Trophoblast cell (in vitro differentiated cells and primary cell): ENCODE data around the gene IPO7.
A peak's percentile ranks its signal among the peaks of the same experiment; 100 is the strongest.
"Not testable (repeated sequence)": the region's sequence is repeated elsewhere in the genome, so short reads cannot be mapped to it uniquely, and the experiment has no call there.

ENCODE experiments used
- DNase-seq, 2 donors: peaks; one replicate each; pipeline ENCODE4 v3.0.0-alpha.2; 2016
- H2AFZ ChIP-seq: 2 replicates; pipeline ENCODE4 v1.6.1; 2013; ENCODE audit warnings: low read length, moderate library complexity, mild to moderate bottlenecking; ENCODE audit not compliant: insufficient read depth, poor library complexity
- H2AK5ac ChIP-seq: 2 replicates; pipeline ENCODE4 v1.6.1; 2013; ENCODE audit warnings: mild to moderate bottlenecking, low read length
- H2BK120ac ChIP-seq: 2 replicates; pipeline ENCODE4 v1.6.1; 2013; ENCODE audit warnings: low read length, mild to moderate bottlenecking, moderate library complexity; ENCODE audit not compliant: insufficient read depth, poor library complexity
- H2BK12ac ChIP-seq: 2 replicates; pipeline ENCODE4 v1.6.1; 2013; ENCODE audit warnings: mild to moderate bottlenecking, low read length, moderate library complexity
- H2BK5ac ChIP-seq: 2 replicates; pipeline ENCODE4 v1.6.1; 2013; ENCODE audit warnings: low read length, low read depth, moderate library complexity, mild to moderate bottlenecking; ENCODE audit not compliant: poor library complexity
- H3K14ac ChIP-seq: 2 replicates; pipeline ENCODE4 v1.6.1; 2013; ENCODE audit warnings: mild to moderate bottlenecking, low read length
- H3K18ac ChIP-seq: 2 replicates; pipeline ENCODE4 v1.6.1; 2013; ENCODE audit warnings: mild to moderate bottlenecking, low read length
- H3K23ac ChIP-seq: 2 replicates; pipeline ENCODE4 v1.6.1; 2013; ENCODE audit warnings: low read length
- H3K27ac ChIP-seq: 2 replicates; pipeline ENCODE4 v1.5.1; 2013; ENCODE audit warnings: low read depth, mild to moderate bottlenecking, inconsistent platforms, low read length, moderate library complexity
- H3K27me3 ChIP-seq: 2 replicates; pipeline ENCODE4 v1.6.1; 2013; ENCODE audit warnings: inconsistent platforms, mild to moderate bottlenecking, low read length, moderate library complexity; ENCODE audit not compliant: insufficient read depth
- H3K36me3 ChIP-seq, 2 experiments: 1 replicate in 1 of 2; 2 replicates in 1 of 2; pipeline ENCODE4 v1.6.1; 2013; ENCODE audit warnings: low read length in 2 of 2, mild to moderate bottlenecking in 2 of 2, moderate library complexity in 1 of 2; ENCODE audit not compliant: insufficient read depth in 2 of 2, control insufficient read depth in 1 of 2
- H3K4ac ChIP-seq: 2 replicates; pipeline ENCODE4 v1.6.1; 2013; ENCODE audit warnings: low read depth, mild to moderate bottlenecking, low read length, moderate library complexity
- H3K4me1 ChIP-seq, 2 experiments: 1 replicate in 1 of 2; 2 replicates in 1 of 2; pipeline ENCODE4 v1.6.1; 2013; ENCODE audit warnings: low read length in 2 of 2, mild to moderate bottlenecking in 2 of 2, moderate library complexity in 1 of 2; ENCODE audit not compliant: insufficient read depth in 2 of 2, control insufficient read depth in 1 of 2
- H3K4me2 ChIP-seq: 2 replicates; pipeline ENCODE4 v1.6.1; 2013; ENCODE audit warnings: inconsistent platforms, mild to moderate bottlenecking, low read length, moderate library complexity
- H3K4me3 ChIP-seq: 2 replicates; pipeline ENCODE4 v1.5.1; 2013; ENCODE audit warnings: mild to moderate bottlenecking, low read depth, low read length, inconsistent platforms
- H3K79me1 ChIP-seq: one replicate; pipeline ENCODE4 v1.6.1; 2013; ENCODE audit warnings: low read length
- H3K79me2 ChIP-seq: 2 replicates; pipeline ENCODE4 v1.6.1; 2013; ENCODE audit warnings: low read length, mild to moderate bottlenecking; ENCODE audit not compliant: control insufficient read depth, insufficient read depth, poor library complexity
- H3K9ac ChIP-seq: 2 replicates; pipeline ENCODE4 v1.6.1; 2013; ENCODE audit warnings: mild to moderate bottlenecking, low read length
- H3K9me3 ChIP-seq: 2 replicates; pipeline ENCODE4 v1.6.1; 2013; ENCODE audit warnings: low read depth, mild to moderate bottlenecking, control low read depth, inconsistent platforms, low read length; ENCODE audit not compliant: insufficient read depth
- H4K12ac ChIP-seq: 2 replicates; pipeline ENCODE4 v1.6.1; 2013; ENCODE audit warnings: low read depth, mild to moderate bottlenecking, low read length, moderate library complexity
- H4K8ac ChIP-seq: 2 replicates; pipeline ENCODE4 v1.6.1; 2013; ENCODE audit warnings: low read depth, mild to moderate bottlenecking, low read length, moderate library complexity
- H4K91ac ChIP-seq: one replicate; pipeline ENCODE4 v1.6.1; 2013; ENCODE audit warnings: low read depth, mild to moderate bottlenecking, low read length, moderate library complexity
- WGBS: extraction: QIAGEN DNeasy Blood & Tissue Kit; methylation state at CpG from one replicate; pipeline ENCODE4 v1.1.7; 2013; ENCODE audit warnings: missing lambda C conversion rate; ENCODE audit not compliant: insufficient read length, insufficient coverage; ENCODE audit errors: extremely low coverage; 5-methylcytosine and 5-hydroxymethylcytosine counted together

IPO7 gene

DNA sequence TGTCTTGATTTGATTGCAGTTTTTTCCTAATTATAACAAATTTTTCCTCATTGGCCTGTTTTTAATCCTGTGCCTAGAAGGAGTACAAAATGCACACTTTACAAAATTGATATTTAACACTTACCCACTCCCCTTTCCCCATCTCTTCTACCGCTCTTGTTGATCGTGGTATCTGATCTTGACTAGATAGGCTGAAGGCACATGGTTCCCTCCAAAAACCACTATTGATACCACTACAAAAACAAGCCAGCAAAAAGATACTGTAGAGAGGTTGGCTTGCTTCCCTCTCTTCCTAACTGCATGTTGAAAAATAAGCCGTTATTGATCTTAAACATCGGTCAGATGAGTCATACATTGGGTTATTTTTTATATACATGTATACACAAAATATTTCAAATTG lies 61.8 kb downstream of the IPO7 start:
- no peaks in the 10 kb centered on the region for H3K9me3 ChIP-seq
- H3K4me1 ChIP-seq, result peaks cover 0 to 6% of the 10 kb centered on the region in 2 experiments
- H3K23ac ChIP-seq, result no peak overlapping the region
- no CpG with 5 or more reads among the region's 4 CpGs for WGBS
- no peaks in the 10 kb centered on the region for H3K27me3 ChIP-seq
- H3K18ac ChIP-seq, result no peak overlapping the region
- H2BK5ac ChIP-seq, result no peak overlapping the region
- H2AK5ac ChIP-seq, result no peak overlapping the region
- H3K79me2 ChIP-seq, result no peaks in the 10 kb centered on the region
- no peak for DNase-seq
- no peak overlapping the region for H3K4ac ChIP-seq
- no peak overlapping the region for H3K4me2 ChIP-seq
- no peak overlapping the region for H2BK120ac ChIP-seq
- peaks cover 24 to 28% of the 10 kb centered on the region in 2 experiments for H3K36me3 ChIP-seq
- no peak overlapping the region for H3K4me3 ChIP-seq
- no peak overlapping the region for H3K27ac ChIP-seq
- no peak overlapping the region for H2AFZ ChIP-seq
- peaks cover 2% of the 10 kb centered on the region for H3K79me1 ChIP-seq
- H2BK12ac ChIP-seq, result no peak overlapping the region
- H4K12ac ChIP-seq, result no peak overlapping the region
- no peak overlapping the region for H3K9ac ChIP-seq
- H3K14ac ChIP-seq, result no peak overlapping the region
- no peak overlapping the region for H4K91ac ChIP-seq
- H4K8ac ChIP-seq, result no peak overlapping the region

DNA sequence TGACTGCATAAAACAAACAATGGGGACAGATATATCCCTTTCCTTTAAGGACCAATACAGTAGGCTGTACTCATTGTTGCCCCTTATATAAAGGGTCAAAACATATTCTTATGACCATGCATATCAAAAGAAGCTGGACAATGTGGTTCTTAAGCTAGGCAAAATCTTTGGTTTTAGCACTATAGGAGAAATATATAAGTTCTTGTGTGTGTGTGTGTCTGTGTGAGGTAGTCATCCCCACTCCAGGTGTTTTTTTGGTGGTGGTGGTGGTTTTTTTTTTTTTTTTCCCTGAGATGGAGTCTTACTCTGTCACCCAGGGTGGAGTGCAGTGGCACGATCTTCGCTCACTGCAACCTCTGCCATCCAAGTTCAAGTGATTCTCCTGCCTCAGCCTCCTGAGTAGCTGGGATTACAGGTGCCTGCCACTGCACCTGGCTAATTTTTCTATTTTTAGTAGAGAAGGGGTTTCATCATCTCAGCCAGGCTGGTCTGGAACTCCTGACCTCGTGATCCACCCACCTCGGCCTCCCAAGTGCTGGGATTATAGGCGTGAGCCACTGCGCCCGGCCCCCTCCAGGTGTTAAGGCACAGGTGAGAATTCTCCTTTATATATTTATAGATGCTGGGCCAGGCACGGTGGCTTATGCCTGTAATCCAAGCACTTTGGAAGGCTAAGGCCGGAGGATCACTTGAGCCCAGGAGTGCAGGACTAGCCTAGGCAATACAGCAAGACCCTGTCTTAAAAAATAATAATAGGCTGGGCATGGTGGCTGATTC lies 64.3 kb downstream of the IPO7 start:
- peaks cover 9 to 15% of the 10 kb centered on the region in 2 experiments for H3K36me3 ChIP-seq
- H3K9me3 ChIP-seq, result peaks cover 2% of the 10 kb centered on the region
- no peak overlapping the region for H2BK120ac ChIP-seq
- H3K14ac ChIP-seq, result no peak overlapping the region
- no peak overlapping the region for H4K8ac ChIP-seq
- no peak overlapping the region for H2AFZ ChIP-seq
- no peak overlapping the region for H3K4me3 ChIP-seq
- no peak overlapping the region for H3K4me2 ChIP-seq
- peaks cover 6% of the 10 kb centered on the region for H3K79me1 ChIP-seq
- no peak overlapping the region for H4K12ac ChIP-seq
- no peak overlapping the region for H2AK5ac ChIP-seq
- no peaks in the 10 kb centered on the region for H3K27me3 ChIP-seq
- H3K27ac ChIP-seq, result no peak overlapping the region
- no peak overlapping the region for H2BK5ac ChIP-seq
- DNase-seq, result no peak
- no peak overlapping the region for H3K9ac ChIP-seq
- H3K4me1 ChIP-seq, result peaks cover 8 to 9% of the 10 kb centered on the region in 2 experiments
- no peaks in the 10 kb centered on the region for H3K79me2 ChIP-seq
- no peak overlapping the region for H3K4ac ChIP-seq
- no peak overlapping the region for H4K91ac ChIP-seq
- WGBS, result no CpG with 5 or more reads among the region's 9 CpGs
- H3K23ac ChIP-seq, result no peak overlapping the region
- H3K18ac ChIP-seq, result no peak overlapping the region
- H2BK12ac ChIP-seq, result no peak overlapping the region

DNA sequence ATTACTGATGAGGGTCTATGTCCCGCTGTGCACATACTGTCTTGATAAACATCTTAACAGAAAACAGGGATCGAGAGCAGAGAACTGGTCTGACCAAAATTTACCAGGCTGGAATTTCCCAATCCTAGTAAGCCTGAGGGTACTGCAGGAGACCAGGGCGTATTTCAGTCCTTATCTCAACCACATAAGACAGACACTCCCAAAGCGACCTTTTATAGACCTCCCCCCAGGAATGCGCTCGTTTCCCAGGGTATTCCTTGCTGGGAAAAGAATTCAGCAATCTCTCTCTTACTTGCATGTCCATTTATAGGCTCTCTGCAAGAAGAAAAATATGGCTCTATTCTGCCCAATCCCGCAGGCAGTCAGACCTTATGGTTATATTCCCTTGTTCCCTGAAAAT lies 67.6 kb downstream of the IPO7 start:
- H3K4ac ChIP-seq, H3K14ac ChIP-seq, H3K9me3 ChIP-seq, H2AK5ac ChIP-seq, H3K23ac ChIP-seq, H4K8ac ChIP-seq, H3K18ac ChIP-seq, H3K79me1 ChIP-seq, H3K36me3 ChIP-seq, H3K79me2 ChIP-seq, H2AFZ ChIP-seq, H4K91ac ChIP-seq, H3K9ac ChIP-seq, H2BK5ac ChIP-seq, H2BK120ac ChIP-seq, H3K27me3 ChIP-seq, H3K4me1 ChIP-seq, H2BK12ac ChIP-seq, H4K12ac ChIP-seq, H3K4me3 ChIP-seq: not testable (repeated sequence)
- H3K4me2 ChIP-seq, result peak overlapping the region; percentile 30
- no CpG with 5 or more reads among the region's 7 CpGs for WGBS
- peak; percentile 39 to 69 for DNase-seq
- H3K27ac ChIP-seq, result peak overlapping the region; percentile 91

GRCh38 chr11:9455722-9456121 lies 71.3 kb downstream of the IPO7 start:
- Histone ChIP-seq H3K9me3 (peaks cover 2% of the 10 kb centered on the region), H2BK120ac (no peak overlapping the region), H3K4me1 (peaks cover 2 to 11% of the 10 kb centered on the region in 2 experiments), H3K79me2 (peaks cover 6% of the 10 kb centered on the region), H4K8ac (no peak overlapping the region), H2BK12ac (no peak overlapping the region), H3K9ac (no peak overlapping the region), H3K4me3 (no peak overlapping the region), H3K27me3 (no peaks in the 10 kb centered on the region), H2AK5ac (no peak overlapping the region), H4K12ac (no peak overlapping the region), H3K18ac (no peak overlapping the region), H3K23ac (no peak overlapping the region), H3K14ac (no peak overlapping the region), H2BK5ac (no peak overlapping the region), H3K79me1 (peaks cover 18% of the 10 kb centered on the region), H3K4me2 (no peak overlapping the region), H3K36me3 (peaks cover 0 to 2% of the 10 kb centered on the region in 2 experiments), H3K4ac (no peak overlapping the region), H2AFZ (no peak overlapping the region), H3K27ac (no peak overlapping the region), H4K91ac (no peak overlapping the region)
- no peak for DNase-seq
- WGBS, result no CpG with 5 or more reads among the region's 5 CpGs
